ENCODE measurements around the gene DLX1.
A peak's percentile ranks its signal among the peaks of the same experiment; 100 is the strongest.
"Not testable (repeated sequence)": the region's sequence is repeated elsewhere in the genome, so short reads cannot be mapped to it uniquely, and the experiment has no call there.

DLX1 gene

DNA sequence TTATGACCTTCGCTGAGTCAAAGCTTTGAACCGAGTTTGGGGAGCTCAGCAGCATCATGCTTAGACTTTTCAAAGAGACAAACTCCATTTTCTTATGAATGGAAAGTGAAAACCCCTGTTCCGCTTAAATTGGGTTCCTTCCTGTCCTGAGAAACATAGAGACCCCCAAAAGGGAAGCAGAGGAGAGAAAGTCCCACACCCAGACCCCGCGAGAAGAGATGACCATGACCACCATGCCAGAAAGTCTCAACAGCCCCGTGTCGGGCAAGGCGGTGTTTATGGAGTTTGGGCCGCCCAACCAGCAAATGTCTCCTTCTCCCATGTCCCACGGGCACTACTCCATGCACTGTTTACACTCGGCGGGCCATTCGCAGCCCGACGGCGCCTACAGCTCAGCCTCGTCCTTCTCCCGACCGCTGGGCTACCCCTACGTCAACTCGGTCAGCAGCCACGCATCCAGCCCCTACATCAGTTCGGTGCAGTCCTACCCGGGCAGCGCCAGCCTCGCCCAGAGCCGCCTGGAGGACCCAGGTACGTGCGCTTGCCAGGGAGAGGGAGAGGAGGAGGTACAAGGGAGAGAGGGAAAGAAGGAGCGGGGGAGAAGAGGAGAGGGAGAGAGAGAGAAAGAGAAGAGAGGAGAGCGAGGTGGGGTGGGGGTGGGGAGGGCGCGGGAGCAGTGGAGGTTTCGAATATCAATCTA, at the start of gene DLX1:
DLX1 (plus strand) TSS at position 48 of the 700 bp plus-strand sequence; CDS start at position 219, 171 bp downstream.
- DNase-seq (ENCODE audit: low read depth, low spot score) = no peak

DNA sequence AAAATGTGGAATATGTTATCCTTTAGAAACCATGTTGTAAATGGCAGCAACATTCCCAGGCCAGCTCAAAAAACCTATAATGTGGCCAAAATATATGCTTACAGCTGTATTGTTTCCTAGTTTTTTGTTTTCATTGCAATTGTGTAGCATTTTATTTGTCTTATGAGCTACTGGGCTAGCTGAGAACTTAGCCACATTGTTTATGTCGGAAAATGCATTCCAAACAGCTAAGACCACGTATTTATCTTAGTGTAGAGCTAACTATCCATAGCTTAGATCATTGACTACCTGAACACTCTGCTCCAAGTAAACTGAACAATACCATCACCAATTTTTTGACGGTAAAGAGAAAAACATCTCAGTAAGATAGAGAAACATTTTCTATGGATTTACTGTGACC, 47.2 kb upstream of the DLX1 start:
- DNase-seq (ENCODE audit: low read depth, low spot score) = no peak

DNA sequence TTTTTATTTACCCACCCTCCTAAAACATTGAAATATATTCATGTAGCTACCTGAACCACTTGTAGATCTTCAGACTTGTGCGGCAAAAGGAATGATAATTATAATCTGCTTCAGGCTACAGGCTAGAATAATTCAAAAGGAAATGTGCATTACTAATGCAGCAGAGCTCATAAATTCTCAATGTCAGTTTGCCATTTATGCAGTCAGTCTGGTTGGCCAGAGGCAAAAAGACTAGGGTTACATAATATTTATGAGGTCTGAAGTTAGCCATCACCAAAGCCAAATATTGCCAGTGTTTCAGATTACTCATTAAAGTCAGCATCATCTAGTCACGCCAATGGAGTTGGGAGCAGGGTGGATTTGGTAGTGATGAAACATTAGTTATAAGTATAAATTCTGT, 46.7 kb upstream of the DLX1 start:
- no peak for DNase-seq (ENCODE audit: low read depth, low spot score)

DNA sequence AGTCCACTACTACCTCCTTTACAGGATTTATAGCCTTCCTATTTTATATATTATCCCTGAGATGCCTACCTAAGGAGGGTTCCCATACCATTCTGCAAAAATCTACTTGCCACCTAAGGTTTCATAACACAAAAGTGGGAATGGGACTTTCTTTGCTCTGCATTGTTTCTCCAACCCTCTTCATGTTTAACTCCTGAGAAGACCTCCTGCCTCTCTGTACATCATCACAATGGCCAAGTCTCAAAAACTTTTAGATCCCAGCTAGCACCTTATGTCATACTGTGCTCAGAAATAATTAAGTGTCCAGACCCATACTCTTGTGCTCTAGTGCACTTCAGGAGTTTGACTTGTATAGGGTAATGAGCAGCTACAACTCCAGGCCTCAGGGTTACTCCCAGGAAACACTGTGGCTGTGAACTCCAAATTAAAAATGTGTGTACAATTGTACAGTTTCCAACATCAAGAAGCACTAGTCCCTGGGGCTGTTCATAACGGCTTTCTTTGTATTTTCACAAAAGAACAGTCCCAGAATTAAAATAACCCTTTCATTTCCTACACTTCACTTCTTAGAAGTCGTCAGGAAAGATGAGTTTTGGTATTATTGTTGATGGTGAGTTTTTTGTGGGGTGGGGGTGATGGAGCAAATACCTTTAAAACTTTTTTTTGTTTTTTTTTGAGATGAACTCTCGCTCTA, 46.1 kb upstream of the DLX1 start:
- DNase-seq (ENCODE audit: low read depth, low spot score) = no peak

DNA sequence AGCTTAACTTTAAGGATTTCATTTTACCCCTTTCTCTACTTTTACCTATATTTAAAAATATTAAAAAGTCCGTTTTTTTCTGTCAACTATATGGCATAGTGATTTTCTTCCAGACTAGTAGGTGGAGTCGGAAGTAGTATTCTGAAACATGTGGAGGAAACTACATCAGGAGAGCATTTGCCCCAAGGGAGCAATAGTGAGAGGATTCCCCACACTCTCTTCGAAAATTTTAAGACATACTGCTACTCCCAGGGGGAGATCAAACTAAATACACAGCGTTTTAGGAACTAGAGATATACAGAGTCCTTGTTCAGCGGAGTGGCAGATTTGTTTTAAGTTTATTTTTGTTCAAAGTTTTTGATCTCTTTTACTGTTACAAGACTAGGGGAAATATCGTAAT, 45.0 kb upstream of the DLX1 start:
- DNase-seq (ENCODE audit: low read depth, low spot score) = no peak

DNA sequence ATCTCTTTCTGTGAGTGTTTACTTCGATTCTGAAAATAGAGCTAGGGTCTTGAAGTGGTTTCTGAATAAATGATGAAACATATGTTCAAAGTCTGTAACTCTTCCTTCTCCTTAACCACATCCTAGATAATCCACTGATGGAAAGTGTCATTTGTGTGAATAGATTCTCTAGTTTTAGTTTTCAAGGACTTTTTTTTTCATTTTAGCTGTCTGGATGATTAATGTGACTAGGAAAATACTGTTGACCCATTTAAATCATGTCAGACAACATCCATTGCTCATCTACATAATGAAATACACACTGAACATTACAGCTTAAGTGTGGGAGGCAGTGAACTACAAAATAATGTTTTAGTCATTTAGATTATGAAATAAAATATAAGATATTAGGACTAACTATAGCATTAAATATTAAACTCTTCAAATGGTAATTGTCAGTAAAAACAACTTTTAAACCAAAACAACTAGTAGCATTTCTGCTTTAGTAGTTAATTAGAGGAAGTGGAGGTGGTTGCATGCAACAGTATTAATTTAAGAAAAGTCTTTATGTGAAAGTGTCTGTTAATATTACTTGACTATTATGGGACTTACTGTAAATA, 39.1 kb upstream of the DLX1 start:
- DNase-seq (ENCODE audit: low read depth, low spot score) = no peak

DNA sequence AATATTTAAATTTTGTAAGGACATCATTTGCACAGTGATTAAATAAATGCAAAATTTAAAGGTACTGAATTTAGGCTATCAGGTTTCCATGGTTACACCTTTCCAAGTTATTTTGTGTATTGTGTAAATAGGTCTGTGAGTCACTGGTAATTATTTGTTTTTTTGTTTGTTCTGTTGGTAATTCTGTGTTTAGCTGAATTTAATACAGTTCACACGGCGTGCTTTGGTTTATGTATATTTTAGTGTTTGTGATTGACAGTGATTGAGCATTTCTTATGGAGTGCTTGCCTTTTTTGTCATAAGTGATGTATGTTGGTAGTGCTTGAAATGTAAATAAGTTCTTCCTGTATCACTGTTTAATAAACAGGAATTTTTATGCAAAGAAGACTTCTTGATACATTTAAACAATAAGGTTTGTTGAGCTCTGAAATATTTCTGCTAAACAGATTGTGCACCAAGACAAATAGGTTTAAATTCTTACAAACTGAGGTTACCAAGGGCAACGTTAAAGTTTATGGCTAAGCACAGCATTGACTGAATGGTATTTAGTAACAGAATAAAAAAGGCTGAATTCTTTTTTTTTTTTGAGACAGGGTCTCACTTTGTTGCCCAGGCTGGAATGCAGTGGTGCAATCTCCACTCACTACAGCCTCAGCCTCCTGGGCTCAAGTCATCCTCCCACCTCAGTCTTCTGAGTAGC, 38.3 kb upstream of the DLX1 start:
- no peak for DNase-seq (ENCODE audit: low read depth, low spot score)

DNA sequence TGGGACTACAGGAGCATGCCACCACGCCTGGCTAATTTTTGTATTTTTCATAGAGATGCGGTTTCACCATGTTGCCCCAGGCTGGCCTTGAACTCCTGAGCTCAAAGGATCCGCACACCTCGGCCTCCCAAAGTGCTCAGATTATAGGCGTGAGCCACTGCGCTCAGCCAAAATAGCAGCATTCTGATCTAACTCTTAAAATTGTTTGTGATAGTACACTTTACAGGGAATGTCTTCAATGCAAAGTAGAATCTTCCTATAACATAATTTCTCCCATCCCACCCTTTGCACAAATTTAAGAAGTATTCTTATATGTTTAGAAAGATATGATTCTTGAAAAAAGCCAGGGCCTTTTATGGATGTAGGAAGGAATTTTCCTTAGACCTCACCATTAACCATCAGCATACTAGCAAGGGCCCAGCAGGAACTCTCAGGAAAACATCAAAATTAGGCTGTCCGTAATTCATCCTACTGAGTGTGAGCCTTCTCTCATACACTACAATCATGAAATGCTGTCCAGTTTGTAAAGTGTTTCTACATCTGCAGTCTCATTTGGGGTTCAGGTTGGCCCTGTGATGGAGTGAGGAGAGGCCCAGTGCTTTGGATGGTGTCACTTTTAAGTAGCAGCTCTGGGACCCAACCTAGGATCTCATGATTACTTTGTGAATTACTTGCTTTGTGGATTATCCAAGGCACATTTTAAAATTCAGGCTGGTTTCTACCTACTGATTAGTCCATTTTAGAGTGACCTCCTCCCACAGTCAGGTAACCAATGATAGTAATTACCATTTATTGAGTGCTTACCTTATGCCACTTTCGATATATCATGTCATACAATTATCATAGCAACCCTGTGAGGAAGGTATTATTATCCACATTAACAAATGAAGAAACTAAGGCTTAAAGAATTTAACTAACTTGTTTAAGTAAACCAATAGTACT, 37.5 kb upstream of the DLX1 start:
- no peak for DNase-seq (ENCODE audit: low read depth, low spot score)

DNA sequence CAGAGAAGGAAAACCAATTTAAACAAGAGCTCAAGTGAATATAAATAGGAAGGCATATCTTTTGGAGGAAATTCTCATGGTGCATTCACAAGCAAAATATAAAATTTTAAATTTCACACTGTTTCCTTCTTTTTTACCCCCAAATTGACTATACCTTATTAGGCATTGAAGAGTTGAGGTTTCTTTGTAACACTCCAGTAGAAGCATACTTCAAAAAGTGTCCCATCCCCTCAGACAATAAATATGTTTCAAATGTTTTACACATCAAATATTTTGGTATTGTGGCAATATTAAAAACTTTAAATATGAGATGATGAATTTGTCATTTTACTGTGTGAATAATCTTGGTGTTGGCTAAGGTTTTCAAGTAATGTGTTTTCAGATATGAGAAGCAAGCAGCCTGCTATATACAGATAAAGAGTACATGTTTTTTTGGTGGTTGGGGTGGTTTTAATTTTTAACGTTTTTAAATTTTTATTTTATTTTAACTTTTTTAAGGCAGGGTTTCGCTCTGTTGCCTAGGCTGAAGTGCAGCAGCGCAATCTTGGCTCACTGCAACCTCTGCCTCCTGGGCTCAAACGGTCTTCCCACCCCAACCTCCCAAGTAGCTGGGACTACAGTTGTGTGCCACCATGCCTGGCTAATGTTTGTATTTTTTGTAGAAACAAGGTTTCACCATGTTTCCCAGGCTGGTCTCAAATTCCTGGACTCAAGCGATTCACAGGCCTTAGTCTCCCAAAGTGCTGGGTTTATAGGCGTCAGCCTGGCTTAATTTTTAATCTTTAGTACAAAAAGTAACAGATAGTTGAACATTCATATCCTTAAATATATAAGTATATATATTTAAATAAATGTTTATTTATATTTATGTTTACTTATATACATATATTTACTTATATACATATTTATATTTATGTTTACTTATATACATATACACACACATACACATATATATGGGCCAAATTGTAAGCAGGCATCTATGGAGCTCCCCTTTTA, 36.5 kb upstream of the DLX1 start:
- DNase-seq (ENCODE audit: low read depth, low spot score) = no peak

DNA sequence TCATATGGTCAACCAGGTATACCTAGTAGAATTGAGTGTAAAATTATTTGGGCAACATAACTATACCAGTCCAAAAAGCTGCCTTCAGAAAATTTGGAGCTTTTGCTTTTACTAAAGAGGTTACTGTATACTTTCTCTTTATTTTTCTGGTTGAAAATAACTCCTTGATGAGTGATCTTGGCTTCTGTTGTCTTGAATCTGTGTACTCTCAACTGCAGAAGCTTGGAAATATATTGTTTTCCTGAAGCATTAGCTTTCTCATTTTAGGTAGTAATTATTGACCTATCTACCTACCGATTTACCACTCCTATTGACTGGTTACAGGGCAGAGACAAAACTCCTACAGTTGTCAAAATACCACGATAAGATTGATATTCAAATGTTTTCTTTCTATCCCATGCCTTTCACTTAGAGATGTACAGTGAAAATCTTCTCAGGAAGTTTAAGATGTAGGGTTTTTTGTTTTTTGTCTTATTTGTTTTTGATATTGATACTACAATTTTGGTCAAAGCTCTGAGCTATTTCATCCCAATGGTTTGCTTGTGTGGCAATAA, 35.7 kb upstream of the DLX1 start:
- DNase-seq (ENCODE audit: low read depth, low spot score) = no peak

DNA sequence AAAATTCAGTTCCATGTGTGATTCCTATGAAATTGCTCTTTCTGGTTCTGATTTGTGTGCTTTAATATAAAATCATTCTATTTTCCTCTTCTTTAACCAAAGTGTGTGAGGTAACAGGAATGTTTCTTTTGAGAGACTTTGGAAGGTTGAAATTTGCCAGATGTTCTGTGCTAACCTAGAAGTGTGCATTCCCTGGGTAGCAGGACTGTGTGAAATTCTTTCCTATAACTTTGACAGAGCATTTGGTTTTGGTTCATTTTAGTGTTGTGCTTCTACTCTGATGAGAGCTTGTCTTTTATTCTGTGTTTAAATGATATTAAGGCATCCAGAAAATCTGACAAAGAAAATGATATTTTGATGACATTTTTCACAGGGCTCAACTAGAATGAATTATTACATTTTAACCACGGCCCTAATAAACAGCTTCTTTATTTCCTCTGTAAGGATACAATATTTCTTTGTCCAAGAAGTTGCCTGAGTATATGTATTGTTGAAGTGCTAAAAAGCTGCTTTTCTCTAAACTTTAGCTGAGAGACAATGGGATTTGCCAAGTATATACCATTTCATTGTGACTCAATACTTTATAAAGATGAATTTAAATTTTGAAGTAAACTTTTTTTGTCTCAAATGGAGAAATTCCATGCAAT, 34.7 kb upstream of the DLX1 start:
- no peak for DNase-seq (ENCODE audit: low read depth, low spot score)

DNA sequence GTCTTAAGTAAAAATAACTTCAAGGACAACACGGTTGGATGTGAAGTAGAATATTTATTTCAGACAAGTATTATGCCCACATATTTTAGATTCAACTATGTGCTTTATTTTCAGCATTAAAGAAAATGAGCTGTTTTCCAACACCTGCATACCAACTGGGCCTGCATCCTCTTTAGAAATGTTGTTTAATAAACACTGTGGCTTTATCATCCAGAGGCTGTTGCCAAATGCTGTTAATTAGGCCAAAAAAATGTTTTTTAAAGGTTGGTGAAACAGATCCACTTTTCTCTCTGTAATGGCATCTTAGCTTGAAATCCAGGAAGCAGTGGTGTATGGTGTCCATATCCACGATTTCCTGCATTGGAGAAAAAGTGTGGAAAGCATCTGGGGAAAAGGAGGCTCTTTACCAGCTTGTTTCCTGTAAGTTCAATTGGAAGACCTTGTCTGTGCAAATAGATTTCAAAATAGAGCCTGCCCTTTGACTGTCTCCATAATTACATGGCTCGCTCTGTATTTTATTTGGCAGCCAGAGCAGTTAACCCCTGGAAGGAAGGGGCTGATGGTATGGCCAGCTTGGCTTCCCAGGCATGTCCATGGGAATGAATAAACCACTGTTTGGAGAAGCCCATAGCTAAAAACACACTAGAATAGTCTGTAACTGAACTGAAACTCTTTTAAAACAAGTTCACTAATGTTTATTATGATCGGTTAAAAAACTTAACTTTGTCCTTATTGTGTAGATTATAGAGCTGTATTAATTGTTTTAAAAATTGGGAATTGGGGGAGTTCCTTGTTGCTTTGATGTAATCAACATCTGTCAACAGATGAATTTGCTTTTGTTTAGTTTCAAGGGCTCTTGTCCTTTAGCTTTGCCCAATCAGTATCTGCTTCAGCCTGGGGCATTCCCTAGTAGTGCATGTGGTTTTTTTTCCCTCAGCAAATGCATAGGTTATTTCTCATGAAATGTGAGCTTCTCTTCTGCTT, 33.0 kb upstream of the DLX1 start:
- peak; percentile 24 for DNase-seq (ENCODE audit: low read depth, low spot score)

DNA sequence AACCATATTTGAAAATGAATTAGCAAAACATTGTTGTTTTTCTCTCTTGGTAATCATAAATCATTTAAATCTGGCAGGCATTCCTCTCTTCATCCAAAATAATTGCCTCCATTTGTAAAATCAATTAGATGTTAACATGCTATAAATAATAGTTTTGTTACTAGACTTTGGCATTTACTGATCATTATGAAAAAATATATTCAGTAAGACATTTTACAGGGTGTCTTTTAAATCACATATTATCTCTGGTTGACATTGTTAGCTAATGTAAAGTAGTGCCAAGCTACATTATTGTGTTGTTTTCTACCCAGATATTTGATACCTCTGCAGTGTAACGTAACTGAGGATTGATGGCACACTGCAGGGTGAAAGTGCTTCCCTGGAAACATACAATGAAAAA, 31.8 kb upstream of the DLX1 start:
- DNase-seq (ENCODE audit: low read depth, low spot score) = no peak

DNA sequence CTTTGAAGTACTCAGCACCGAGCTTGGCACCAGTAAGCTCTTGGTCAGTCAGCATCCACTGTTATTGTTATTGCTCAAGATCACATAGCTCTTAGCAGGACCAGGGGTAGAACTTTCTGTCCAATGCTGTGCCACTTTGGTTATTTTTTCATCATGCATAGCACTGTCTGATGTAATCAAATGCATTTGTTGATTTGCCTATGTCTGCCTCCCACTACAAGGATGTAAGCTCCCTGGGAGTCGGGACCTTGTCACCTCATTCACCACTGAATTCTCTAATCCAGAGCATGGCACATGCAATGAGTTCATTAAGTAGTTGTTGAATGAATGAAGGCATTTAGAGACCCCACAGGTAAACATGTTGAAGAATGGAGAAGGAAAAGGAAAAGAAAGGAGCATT, 29.0 kb upstream of the DLX1 start:
- no peak for DNase-seq (ENCODE audit: low read depth, low spot score)

DNA sequence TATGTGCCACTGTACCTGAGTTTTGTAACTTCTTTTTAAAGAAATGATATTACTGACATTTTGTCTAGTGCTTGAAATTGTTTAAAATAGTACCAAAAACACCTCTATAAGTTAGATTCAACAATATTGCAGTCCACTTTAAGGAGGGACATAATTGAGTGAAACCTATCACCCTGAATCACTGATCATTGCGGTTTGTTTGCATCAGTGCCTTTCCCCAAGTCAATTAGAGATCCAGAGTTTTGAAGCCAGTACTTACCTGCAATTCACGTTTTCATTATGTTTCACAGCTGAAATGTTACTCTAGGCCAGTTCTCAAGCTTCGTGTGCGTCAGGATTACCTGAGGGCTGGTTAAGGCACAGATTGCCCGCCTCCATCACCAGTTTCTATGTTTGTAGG, 26.6 kb upstream of the DLX1 start:
- DNase-seq (ENCODE audit: low read depth, low spot score) = no peak

DNA sequence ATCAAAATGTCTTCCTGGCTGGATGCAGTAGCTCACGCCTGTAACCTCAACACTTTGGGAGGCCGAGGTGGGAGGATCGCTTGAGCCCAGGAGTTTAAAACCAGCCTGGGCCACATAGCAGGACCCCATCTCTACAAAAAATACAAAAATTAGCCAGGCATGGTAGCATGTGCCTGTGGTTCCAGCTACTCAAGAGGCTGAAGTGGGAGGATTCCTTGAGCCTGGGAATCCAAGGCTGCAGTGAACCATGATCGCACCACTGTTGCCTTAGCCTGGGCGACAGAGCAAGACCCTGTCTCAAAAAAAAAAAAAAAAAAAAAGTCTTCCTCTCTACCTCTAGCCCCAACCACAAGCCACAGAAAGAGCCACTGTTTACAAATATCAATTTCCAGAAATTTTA, 25.2 kb upstream of the DLX1 start:
- DNase-seq (ENCODE audit: low read depth, low spot score) = not testable (repeated sequence)

DNA sequence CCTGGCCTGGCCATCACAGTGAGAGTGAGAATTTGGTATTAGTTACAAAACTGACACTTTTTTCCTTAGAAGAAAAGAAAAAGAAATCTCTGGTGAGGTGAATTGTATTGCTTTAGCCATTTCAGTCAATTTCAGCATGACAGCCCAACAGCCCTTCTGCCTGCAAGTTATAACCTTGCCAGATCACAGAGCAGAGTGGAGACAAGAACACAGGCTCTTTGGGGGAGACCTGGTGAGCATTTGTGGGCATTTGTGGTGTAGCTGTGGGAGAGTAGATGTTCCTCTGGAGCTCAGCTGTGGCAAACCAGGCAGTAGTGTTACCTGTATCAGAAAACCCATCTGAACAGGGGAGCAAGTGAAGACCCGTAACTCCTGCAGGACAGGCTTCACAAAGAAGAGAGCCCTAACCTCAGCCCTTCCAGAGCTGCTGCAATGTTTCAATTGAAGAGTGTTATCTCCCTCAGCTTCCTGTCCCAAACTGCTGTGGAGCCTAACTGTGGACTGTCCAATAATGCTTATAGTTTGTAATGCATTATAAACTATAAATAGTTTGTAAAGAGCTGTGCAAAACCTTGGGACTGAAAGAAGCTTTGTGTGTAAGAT, 22.8 kb upstream of the DLX1 start:
- no peak for DNase-seq (ENCODE audit: low read depth, low spot score)

DNA sequence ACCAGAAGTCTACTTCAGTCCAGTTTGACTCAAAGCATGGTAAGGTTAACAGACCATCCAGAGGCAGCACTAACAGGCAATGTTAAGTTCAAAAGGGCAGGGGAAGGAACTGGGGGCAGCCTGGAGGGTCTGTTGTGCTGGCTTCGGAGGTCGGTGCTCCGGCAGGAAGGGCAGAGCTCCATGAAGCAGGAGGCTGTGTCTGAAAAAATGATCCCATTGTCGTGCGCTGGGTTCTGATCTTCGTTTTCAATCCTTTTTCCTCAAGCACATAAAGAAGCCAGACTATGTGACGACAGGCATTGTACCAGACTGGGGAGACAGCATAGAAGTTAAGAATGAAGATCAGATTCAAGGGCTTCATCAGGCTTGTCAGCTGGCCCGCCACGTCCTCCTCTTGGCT, 21.9 kb upstream of the DLX1 start:
- no peak for DNase-seq (ENCODE audit: low read depth, low spot score)
